BE2C (cell line): ENCODE results near the gene NDUFV3.
"Not testable (repeated sequence)": the region's sequence is repeated elsewhere in the genome, so short reads cannot be mapped to it uniquely, and the experiment has no call there.

Experiments
- DNase-seq: peaks from one replicate; pipeline ENCODE4 v3.0.0-alpha.2; 2020
- H3K27me3 ChIP-seq: fragments of 250-450 bp; sonication (Bioruptor Pico); 2 replicates; pipeline ENCODE4 v1.5.1; 2020; ENCODE audit warnings: mild to moderate bottlenecking
- H3K36me3 ChIP-seq: fragments of 250-450 bp; sonication (Bioruptor Pico); 2 replicates; pipeline ENCODE4 v1.5.1; 2020; ENCODE audit warnings: mild to moderate bottlenecking
- H3K4me1 ChIP-seq: fragments of 250-450 bp; sonication (Bioruptor Pico); 2 replicates; pipeline ENCODE4 v1.5.1; 2020
- H3K4me3 ChIP-seq: 2 replicates; pipeline ENCODE4 v1.5.1; 2011; ENCODE audit warnings: low read depth, low read length
- H3K9me3 ChIP-seq: fragments of 250-450 bp; sonication (Bioruptor Pico); 2 replicates; pipeline ENCODE4 v1.5.1; 2020
- CTCF ChIP-seq: IDR thresholded peaks from 2 replicates; pipeline ENCODE4 v1.5.1; 2012; ENCODE audit warnings: mild to moderate bottlenecking, low read depth, low read length

Gene NDUFV3

GRCh38 chr21:42864815-42865775, 28.0 kb upstream of the NDUFV3 start:
- no peak for TF ChIP-seq CTCF
- Histone ChIP-seq H3K9me3 (no peaks in the 10 kb centered on the region), H3K4me1 (peaks cover 7% of the 10 kb centered on the region), H3K27me3 (no peaks in the 10 kb centered on the region), H3K4me3 (no peak overlapping the region), H3K36me3 (peaks cover 83% of the 10 kb centered on the region)
- no peak for DNase-seq

- Histone ChIP-seq H3K9me3 (no peaks in the 10 kb centered on the region), H3K4me3 (no peak overlapping the region), H3K36me3 (peaks cover 83% of the 10 kb centered on the region), H3K4me1 (peaks cover 7% of the 10 kb centered on the region), H3K27me3 (no peaks in the 10 kb centered on the region)
- DNase-seq, result peak; percentile 51
- no peak for TF ChIP-seq CTCF
Measured at GRCh38 chr21:42865776-42866160, 27.3 kb upstream of the NDUFV3 start.

GRCh38 chr21:42868196-42868595, 24.9 kb upstream of the NDUFV3 start:
- H3K4me3 ChIP-seq, result no peak overlapping the region
- H3K4me1 ChIP-seq, result peaks cover 7% of the 10 kb centered on the region
- no peaks in the 10 kb centered on the region for H3K27me3 ChIP-seq
- no peaks in the 10 kb centered on the region for H3K9me3 ChIP-seq
- DNase-seq, result no peak
- peaks cover 87% of the 10 kb centered on the region for H3K36me3 ChIP-seq
- no peak for TF ChIP-seq CTCF

GRCh38 chr21:42873096-42873495, 20.0 kb upstream of the NDUFV3 start:
- Histone ChIP-seq H3K4me3 (no peak overlapping the region), H3K9me3 (no peaks in the 10 kb centered on the region), H3K4me1 (no peaks in the 10 kb centered on the region), H3K27me3 (no peaks in the 10 kb centered on the region), H3K36me3 (peaks cover 76% of the 10 kb centered on the region)
- no peak for DNase-seq
- TF ChIP-seq CTCF, result no peak

- H3K36me3 ChIP-seq, result peaks cover 48% of the 10 kb centered on the region
- DNase-seq, H3K4me3 ChIP-seq, H3K4me1 ChIP-seq, H3K27me3 ChIP-seq, H3K9me3 ChIP-seq: not testable (repeated sequence)
Measured at GRCh38 chr21:42875811-42876210, 17.3 kb upstream of the NDUFV3 start.

- Histone ChIP-seq H3K27me3 (no peaks in the 10 kb centered on the region), H3K4me1 (no peaks in the 10 kb centered on the region), H3K9me3 (no peaks in the 10 kb centered on the region), H3K36me3 (peaks cover 20% of the 10 kb centered on the region), H3K4me3 (peak overlapping the region; percentile 89)
- no peak for TF ChIP-seq CTCF
- no peak for DNase-seq
Measured at GRCh38 chr21:42878678-42878992, 14.5 kb upstream of the NDUFV3 start.
